ENCODE measurements around the gene SLC36A3.

The SLC36A3 gene

GRCh38 chr5:151298063-151298855 is 5.3 kb downstream of the SLC36A3 start:
- DNase-seq, result peak; percentile 47 to 56

- DNase-seq, result no peak
These were observed 6.6 kb downstream of the SLC36A3 start for GRCh38 chr5:151296974-151297373.

- no peak for DNase-seq
These were observed 7.1 kb downstream of the SLC36A3 start for GRCh38 chr5:151296478-151296830.

- DNase-seq, result peak; percentile 17 to 21
These were observed 7.6 kb downstream of the SLC36A3 start for GRCh38 chr5:151295791-151296477.

GRCh38 chr5:151295138-151295537 is 8.4 kb downstream of the SLC36A3 start:
- no peak for DNase-seq

- DNase-seq, result no peak
These were observed 9.9 kb downstream of the SLC36A3 start for GRCh38 chr5:151293624-151294023.

- DNase-seq, result no peak
These were observed 15.4 kb downstream of the SLC36A3 start for GRCh38 chr5:151288180-151288579.

- no peak for DNase-seq
These were observed 17.3 kb downstream of the SLC36A3 start for GRCh38 chr5:151286246-151286645.

GRCh38 chr5:151285683-151286082 is 17.9 kb downstream of the SLC36A3 start:
- DNase-seq, result no peak

GRCh38 chr5:151284392-151284967 is 19.1 kb downstream of the SLC36A3 start:
- peak; percentile 4 to 11 for DNase-seq

- no peak for DNase-seq
These were observed 20.3 kb downstream of the SLC36A3 start for GRCh38 chr5:151283120-151283825.

GRCh38 chr5:151281001-151281639 is 22.4 kb downstream of the SLC36A3 start:
- no peak for DNase-seq

GRCh38 chr5:151280443-151280842 is 23.1 kb downstream of the SLC36A3 start:
- no peak for DNase-seq

GRCh38 chr5:151278845-151279244 is 24.7 kb downstream of the SLC36A3 start:
- DNase-seq, result no peak

GRCh38 chr5:151275803-151276202 is 27.8 kb downstream of the SLC36A3 start:
- DNase-seq, result no peak

- no peak for DNase-seq
These were observed 28.9 kb downstream of the SLC36A3 start for GRCh38 chr5:151274666-151275065.

- DNase-seq, result peak; percentile 31 to 32
These were observed 32.2 kb downstream of the SLC36A3 start for GRCh38 chr5:151271336-151271735.

- DNase-seq, result no peak
These were observed 33.0 kb downstream of the SLC36A3 start for GRCh38 chr5:151270599-151270998.

- no peak for DNase-seq
These were observed 35.9 kb downstream of the SLC36A3 start for GRCh38 chr5:151267491-151268260.

- DNase-seq, result no peak
These were observed 39.5 kb downstream of the SLC36A3 start for GRCh38 chr5:151264113-151264512.

GRCh38 chr5:151262532-151262931 is 41.0 kb downstream of the SLC36A3 start:
- DNase-seq, result no peak

GRCh38 chr5:151259931-151260330 is 43.6 kb downstream of the SLC36A3 start:
- DNase-seq, result no peak

All from AML-193 (cell line).